Measurements from ENCODE around the gene MTG1. TPM values are rescaled to one million over a fixed set of nuclear protein-coding genes. Genes with fewer than 3 reads are reported as not detected.

Gene MTG1
- total and polyA plus RNA-seq, 7 donors, result 14.0 to 63.6 (median 27.6) TPM

DNA sequence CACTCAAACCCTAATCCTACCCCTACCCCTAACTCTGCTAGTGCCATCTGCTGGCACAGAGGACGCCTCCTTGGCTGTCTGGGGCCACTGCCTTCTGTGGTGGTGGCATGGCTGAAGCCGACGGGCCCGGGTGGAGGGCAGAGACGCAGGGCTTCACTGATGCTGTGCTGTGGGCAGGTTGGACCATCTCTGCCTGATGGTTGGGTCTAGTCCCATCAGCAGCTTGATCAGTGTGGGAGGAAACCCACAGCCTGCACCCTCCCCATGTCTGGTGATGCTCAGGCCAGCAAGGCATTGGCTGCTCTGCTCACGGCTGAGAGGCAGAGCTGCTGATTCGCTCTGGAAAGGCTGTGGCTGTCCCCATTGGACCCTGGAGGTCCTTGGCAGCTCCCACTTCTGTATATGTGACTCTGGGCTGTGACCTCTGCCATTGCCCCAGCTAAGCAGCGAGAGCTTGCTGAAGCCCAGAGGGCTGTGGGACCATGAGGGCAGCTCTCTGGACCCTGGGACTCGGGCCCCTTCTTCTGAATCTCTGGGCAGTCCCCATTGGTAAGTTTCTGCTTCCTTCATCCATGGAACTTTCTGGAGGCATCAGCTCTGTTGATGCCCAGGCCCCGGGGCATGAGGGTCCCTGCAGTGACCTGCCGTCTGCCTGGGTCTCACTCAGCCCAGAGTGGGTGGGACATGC lies 59.7 kb downstream of the MTG1 start, which contains the start of gene SCART1:
SCART1 (plus strand) TSS at position 430 of the 688 bp plus-strand sequence; CDS start at position 483, 53 bp downstream.
- no peaks in the 10 kb centered on the region for H3K9me3 ChIP-seq
- DNase-seq, result no peak
- no peaks in the 10 kb centered on the region for H3K4me1 ChIP-seq
- no peaks in the 10 kb centered on the region for H3K36me3 ChIP-seq
- H3K27ac ChIP-seq, result no peak within 1 kb of the TSS
- TF ChIP-seq, protein P1, sequence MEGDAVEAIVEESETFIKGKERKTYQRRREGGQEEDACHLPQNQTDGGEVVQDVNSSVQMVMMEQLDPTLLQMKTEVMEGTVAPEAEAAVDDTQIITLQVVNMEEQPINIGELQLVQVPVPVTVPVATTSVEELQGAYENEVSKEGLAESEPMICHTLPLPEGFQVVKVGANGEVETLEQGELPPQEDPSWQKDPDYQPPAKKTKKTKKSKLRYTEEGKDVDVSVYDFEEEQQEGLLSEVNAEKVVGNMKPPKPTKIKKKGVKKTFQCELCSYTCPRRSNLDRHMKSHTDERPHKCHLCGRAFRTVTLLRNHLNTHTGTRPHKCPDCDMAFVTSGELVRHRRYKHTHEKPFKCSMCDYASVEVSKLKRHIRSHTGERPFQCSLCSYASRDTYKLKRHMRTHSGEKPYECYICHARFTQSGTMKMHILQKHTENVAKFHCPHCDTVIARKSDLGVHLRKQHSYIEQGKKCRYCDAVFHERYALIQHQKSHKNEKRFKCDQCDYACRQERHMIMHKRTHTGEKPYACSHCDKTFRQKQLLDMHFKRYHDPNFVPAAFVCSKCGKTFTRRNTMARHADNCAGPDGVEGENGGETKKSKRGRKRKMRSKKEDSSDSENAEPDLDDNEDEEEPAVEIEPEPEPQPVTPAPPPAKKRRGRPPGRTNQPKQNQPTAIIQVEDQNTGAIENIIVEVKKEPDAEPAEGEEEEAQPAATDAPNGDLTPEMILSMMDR (IDR thresholded peaks at IDR 0.05), result no peak
- WGBS, 2 donors, result 88 to 90% methylated on average over 11 of the region's 11 CpGs
- no peaks in the 10 kb centered on the region for H3K27me3 ChIP-seq
- intact Hi-C loops (cut with DNase I), result no loop called here
- no peak within 1 kb of the TSS for H3K4me3 ChIP-seq

DNA sequence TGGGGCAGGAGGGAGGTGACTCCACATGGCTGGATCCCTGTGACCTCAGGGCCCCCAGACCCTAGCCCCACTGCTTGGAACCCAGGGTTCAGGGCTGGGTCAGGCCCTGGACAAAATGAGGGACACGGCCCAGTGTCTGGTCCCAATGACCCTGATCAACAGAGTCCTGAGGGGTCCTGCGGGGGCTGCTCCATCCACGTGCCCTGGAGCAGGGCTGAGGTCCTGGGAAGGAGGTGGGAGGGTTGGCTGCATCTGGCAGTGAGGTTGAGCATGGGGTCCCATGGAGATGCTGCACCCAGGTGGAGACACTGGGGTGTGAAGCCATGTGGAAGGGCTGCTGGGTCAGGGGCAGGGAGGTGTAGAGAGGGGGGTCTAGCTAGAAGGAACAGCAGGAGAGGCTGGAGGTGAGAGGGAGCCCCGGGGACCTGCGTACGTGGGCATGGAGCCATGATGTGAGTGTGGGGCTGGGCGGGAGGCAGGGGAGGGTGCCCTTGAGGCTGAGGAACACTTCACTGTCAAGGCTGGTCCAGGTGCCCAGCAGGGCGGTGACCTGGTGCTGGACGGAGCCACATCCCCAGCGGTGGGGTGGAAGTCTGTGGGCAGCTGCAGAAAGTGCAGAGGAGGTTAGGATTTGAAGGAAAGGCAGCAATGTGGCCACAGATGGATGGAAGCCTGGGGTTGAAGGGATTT lies 60.4 kb downstream of the MTG1 start:
- no peaks in the 10 kb centered on the region for H3K27me3 ChIP-seq
- H3K4me3 ChIP-seq, result no peak overlapping the region
- no peaks in the 10 kb centered on the region for H3K4me1 ChIP-seq
- H3K36me3 ChIP-seq, result no peaks in the 10 kb centered on the region
- no peak for DNase-seq
- intact Hi-C loops (cut with DNase I), result no loop called here
- no peak for TF ChIP-seq POLR2A (IDR thresholded peaks at IDR 0.05)
- no peaks in the 10 kb centered on the region for H3K9me3 ChIP-seq
- H3K27ac ChIP-seq, result no peak overlapping the region
- WGBS, 2 donors, result 81 to 89% methylated on average over 10 of the region's 10 CpGs

DNA sequence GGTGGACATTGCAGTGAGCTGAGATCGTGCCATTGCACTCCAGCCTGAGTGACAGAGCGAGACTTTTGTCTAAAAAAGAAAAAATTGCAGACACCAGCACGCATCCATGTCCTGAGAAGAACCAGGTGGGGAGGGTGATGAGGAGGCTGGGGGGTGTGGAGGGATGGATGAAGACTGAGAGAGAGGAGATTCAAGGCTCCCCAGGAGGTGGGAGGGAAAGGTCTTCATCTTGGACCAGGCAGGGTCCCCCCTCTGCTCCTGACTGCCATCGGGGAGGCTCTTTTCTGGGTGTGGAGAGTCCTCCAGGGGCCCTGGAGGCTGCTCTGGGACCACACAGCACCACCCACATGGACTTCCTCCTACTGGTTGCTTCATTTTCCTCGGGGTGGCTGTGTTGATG lies 61.2 kb downstream of the MTG1 start:
- Histone ChIP-seq H3K4me3 (no peak overlapping the region), H3K36me3 (no peaks in the 10 kb centered on the region), H3K27ac (no peak overlapping the region), H3K9me3 (no peaks in the 10 kb centered on the region), H3K27me3 (no peaks in the 10 kb centered on the region), H3K4me1 (no peaks in the 10 kb centered on the region)
- WGBS, 2 donors, result 72 to 73% methylated on average over 5 of the region's 5 CpGs
- intact Hi-C loops (cut with DNase I), result no loop called here
- TF ChIP-seq POLR2A (IDR thresholded peaks at IDR 0.05), result no peak
- TF ChIP-seq POLR2AphosphoS5 (IDR thresholded peaks at IDR 0.05), result no peak
- TF ChIP-seq EP300 (IDR thresholded peaks at IDR 0.05), result no peak
- TF ChIP-seq, protein P1 (IDR thresholded peaks at IDR 0.05), result no peak
- no peak for DNase-seq

DNA sequence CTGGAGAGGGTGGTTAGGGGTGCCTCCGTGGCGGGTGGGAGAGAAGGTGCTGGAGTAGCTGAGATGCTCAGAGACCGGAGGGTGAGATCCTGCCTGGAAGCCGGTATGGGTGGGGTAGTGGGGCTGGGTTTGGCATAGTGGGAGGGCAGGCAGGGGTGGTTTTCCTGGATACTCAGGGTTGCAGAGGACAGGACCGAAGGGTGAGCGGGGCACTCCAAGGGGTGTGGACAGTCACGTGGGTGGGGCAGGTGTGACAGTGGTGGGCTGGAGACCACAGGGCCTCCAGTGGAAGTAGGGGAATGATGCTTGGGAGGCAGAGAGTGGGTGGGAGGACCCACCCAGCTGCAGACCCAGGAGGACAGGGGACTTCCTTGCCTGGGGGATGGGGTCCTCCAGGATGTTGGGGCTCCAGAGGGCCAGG lies 61.7 kb downstream of the MTG1 start:
- TF ChIP-seq POLR2A (IDR thresholded peaks at IDR 0.05), result no peak
- no peak for TF ChIP-seq POLR2AphosphoS5 (IDR thresholded peaks at IDR 0.05)
- TF ChIP-seq, protein P1 (IDR thresholded peaks at IDR 0.05), result no peak
- TF ChIP-seq EP300 (IDR thresholded peaks at IDR 0.05), result no peak
- no peak for DNase-seq
- 81 to 86% methylated on average over 7 of the region's 7 CpGs for WGBS, 2 donors
- H3K27ac ChIP-seq, result no peak overlapping the region
- no peaks in the 10 kb centered on the region for H3K4me1 ChIP-seq
- no peak overlapping the region for H3K4me3 ChIP-seq
- H3K27me3 ChIP-seq, result no peaks in the 10 kb centered on the region
- no peaks in the 10 kb centered on the region for H3K9me3 ChIP-seq
- intact Hi-C loops (cut with DNase I), result no loop called here
- no peaks in the 10 kb centered on the region for H3K36me3 ChIP-seq

DNA sequence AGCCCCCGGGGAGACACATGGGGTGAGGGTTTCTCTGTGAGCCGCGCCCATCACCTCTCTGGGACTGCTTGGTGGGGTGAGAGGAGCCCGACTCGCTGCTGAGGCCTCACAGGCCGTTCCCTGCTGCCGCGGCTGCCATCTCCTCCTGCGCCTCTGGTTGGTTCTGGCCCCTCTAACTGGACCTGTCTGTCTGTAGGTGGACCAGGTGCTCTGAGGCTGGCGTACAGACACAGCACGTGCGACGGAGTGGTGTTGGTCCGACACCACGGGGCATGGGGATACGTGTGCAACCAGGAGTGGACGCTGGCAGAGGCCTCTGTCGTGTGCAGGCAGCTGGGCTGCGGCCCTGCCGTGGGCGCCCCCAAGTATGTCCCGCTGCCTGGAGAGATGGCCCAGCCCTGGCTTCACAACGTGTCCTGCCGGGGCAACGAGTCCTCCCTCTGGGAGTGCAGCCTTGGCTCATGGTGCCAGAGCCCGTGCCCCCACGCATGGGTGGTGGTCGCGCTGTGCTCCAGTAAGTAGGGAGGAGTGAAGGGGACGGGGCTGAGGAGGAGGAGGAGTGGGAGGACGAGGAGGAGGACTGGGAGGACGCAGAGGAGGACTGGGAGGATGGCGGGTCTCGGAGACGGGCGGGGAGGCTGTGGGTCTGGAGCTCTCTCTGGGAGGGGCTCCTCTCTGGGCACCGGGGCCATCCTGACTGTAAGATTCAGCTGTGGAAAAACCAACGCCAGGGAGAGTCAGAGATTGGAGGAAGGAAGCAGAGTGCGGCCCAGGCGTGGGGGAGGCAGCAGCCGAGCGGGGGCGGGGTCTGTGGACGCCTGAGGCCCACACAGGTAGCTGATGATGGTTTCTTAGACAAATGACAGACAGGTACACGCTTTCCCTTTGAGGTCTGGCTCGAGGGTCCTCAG lies 62.3 kb downstream of the MTG1 start:
- WGBS, 2 donors, result 86 to 89% methylated on average over 46 of the region's 46 CpGs
- no peak for TF ChIP-seq POLR2AphosphoS5 (IDR thresholded peaks at IDR 0.05)
- no peak for TF ChIP-seq EP300 (IDR thresholded peaks at IDR 0.05)
- TF ChIP-seq POLR2A (IDR thresholded peaks at IDR 0.05), result no peak
- TF ChIP-seq, protein P1 (IDR thresholded peaks at IDR 0.05), result no peak
- Histone ChIP-seq H3K27me3 (no peaks in the 10 kb centered on the region), H3K9me3 (no peaks in the 10 kb centered on the region), H3K4me3 (no peak overlapping the region), H3K36me3 (no peaks in the 10 kb centered on the region), H3K27ac (no peak overlapping the region), H3K4me1 (no peaks in the 10 kb centered on the region)
- intact Hi-C loops (cut with DNase I), result no loop called here
- DNase-seq, result no peak

Measured in sigmoid colon (tissue), 7 donors.